ENCODE results near the gene CLDND2.
"Not testable (repeated sequence)": the region's sequence is repeated elsewhere in the genome, so short reads cannot be mapped to it uniquely, and the experiment has no call there.

The CLDND2 gene, protein sequence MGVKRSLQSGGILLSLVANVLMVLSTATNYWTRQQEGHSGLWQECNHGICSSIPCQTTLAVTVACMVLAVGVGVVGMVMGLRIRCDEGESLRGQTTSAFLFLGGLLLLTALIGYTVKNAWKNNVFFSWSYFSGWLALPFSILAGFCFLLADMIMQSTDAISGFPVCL

DNA sequence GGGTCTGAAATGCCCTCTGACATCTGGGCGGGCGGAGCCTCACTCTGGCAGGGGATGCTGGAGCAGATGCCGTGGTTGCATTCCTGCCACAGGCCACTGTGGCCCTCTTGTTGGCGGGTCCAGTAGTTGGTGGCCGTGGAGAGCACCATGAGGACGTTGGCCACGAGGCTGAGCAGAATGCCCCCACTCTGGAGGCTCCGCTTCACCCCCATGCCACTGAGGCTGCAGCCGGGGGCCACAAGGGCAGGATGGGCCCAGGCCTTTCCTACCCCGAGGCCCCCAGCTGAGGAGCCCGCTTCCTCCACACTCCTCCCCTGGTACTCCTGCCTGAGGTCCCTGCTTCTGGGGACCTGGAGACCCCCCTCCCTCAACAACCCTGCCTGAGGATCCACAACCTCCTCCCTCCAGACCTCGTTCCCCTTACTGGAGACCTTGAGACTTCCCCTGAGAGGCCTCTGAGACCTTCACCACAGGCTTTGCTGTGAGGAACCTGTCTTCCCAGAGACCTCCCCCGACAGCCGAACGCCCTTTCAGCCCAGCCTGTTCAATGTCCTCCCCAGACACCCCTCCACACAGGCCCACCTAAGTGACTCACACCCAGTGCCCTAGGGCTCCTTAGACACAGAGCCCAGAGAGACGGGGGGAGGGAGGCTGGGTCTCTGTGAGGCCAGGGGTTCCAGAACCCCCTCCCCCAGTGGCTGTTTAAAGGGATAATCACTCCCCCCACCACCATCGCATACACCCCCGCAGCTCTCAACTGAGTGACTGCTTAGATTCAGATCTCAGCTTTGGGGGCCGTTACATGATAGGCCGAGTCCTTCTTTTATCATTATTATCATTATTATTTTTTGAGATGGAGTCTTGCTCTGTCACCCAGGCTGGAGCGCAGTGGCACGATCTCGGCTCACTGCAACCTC is at the start of gene CLDND2:
Gene CLDND2, minus strand, starts transcription at position 638 of the 917 bp plus-strand sequence. Its CDS starts 426 bp downstream, at position 212.
- DNase-seq (ENCODE audit: low read depth, low spot score), result peak; percentile 49

DNA sequence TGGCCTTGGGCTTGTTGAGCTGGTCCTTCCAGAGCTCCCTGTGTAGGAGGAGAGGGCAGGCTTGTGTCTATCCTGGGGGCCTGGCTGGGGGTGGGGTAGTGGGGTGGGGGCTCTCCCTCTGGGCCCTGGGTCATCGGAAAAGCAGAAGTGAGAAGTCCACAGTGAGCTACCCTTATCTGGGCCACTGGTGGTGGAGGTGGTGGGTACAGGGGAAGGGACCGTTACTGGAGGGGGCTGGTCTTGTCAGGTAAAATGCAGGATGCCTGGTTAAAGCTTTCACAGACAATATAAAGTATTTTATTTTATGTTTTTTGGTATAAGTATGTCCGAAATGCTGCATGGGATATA is 49.0 kb upstream of the CLDND2 start:
- no peak for DNase-seq (ENCODE audit: low read depth, low spot score)

DNA sequence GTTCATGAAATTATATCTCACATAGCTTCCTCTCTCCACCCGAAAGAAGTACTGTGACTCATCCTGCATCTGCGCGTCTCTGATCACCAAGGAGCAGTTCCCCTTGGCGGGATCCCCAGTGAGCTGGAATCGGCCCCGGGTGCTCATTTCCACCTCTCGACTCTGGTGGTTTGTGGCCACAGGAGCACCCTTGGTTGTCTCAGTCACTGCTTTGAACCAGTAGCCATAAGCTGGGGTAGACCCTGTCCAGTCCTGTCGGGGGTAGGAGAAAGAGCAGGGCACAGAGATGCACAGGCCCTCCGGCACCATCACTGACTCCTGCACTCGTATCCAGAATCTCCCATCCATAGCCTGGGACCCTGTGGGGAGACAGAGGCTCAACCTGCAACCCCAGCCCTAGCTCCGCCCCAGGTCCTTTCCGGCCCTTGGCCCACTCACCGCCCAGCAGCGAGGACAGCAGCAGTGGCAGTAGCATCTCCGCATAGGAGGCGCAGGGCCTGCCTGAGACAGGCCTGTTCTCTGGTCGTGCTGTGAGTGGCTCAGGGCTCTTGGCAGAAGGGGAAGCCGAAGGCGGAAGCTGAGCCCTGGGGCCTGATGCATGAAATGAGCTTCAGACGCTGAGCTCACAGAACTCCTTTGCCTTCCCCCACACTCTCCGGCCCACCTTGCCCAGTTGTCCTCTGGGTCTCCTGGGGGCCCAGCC is 48.5 kb upstream of the CLDND2 start, which contains the start of gene SIGLEC10:
Gene SIGLEC10, minus strand, starts transcription at position 536 of the 703 bp plus-strand sequence. Its CDS starts 61 bp downstream, at position 475.
- DNase-seq (ENCODE audit: low read depth, low spot score), result no peak

DNA sequence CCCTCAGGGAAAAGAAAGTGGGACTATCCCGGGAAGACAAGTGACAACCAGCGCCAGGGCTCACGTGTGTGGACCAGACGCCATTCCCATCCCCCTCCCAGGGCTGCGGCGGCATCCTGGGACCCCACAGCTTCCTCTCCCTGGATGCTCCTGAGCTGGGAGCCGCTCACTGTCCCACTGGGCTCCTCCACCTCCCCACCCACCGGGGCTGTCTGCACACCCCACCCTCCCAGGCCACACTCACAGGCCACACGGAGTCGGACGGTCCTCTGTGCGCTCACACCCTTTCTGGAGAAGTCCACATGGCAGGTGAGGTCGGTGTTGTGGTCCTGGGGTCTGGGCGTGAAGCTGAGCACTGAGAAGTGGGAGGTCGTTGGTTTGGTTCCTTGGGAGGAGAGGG is 47.6 kb upstream of the CLDND2 start:
- DNase-seq (ENCODE audit: low read depth, low spot score), result not testable (repeated sequence)

DNA sequence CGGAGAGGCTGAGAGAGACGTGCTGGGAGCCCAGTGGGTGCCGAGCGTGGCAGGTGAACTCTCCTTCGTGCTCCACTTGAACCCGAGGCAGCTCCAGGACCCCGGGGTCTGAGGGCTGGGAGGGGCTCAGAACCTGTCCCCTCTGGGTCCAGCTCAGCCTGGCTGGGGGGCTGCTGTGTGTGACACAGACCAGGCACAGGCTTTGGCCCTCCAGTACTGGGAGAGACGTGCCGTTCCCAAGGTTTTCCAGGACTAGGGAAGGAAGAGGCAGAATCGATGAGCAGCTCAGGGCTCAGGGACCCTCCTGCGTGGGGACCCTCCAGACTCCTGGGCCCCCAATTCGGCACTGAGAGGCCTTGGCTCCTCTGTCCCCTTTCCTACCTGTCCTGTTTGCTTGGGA is 46.4 kb upstream of the CLDND2 start:
- DNase-seq (ENCODE audit: low read depth, low spot score), result no peak

DNA sequence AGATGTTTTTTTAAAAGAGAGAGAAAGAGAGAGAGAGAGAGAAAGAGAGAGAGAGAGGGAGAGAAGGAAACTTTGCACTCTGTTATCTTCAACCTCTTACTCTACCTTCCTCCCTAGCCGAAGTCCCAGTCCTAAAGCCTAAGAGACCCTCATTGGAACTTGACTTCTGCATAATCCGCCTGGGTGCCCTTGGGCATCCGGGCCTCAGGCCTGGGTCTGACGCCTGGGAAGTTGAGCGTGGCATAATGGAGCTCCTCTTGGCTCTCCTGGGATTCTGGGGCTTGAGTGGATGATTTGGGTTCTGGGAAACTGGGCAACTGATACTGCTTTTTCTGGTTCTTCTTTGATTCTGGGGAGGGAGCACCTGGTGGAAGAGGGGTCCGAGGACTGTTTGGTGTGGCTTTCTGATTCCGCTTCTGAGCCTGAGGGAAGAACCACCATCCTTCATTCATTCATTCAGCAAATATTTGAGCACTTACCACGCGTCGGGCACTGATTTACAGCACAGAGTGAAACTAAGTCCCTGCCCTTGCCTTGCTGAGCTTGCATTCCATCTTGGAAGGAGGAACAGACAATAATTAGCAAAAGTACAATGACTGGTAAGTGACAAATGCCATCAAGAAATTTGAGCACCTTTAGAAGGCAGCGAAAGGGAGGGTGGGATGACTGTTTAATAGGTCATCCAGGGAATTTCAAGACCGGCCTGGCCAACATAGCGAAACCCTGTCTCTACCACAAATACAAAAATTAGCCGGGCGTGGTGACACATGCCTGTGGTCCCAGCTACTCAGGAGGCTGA is 42.3 kb upstream of the CLDND2 start:
- DNase-seq (ENCODE audit: low read depth, low spot score), result no peak

DNA sequence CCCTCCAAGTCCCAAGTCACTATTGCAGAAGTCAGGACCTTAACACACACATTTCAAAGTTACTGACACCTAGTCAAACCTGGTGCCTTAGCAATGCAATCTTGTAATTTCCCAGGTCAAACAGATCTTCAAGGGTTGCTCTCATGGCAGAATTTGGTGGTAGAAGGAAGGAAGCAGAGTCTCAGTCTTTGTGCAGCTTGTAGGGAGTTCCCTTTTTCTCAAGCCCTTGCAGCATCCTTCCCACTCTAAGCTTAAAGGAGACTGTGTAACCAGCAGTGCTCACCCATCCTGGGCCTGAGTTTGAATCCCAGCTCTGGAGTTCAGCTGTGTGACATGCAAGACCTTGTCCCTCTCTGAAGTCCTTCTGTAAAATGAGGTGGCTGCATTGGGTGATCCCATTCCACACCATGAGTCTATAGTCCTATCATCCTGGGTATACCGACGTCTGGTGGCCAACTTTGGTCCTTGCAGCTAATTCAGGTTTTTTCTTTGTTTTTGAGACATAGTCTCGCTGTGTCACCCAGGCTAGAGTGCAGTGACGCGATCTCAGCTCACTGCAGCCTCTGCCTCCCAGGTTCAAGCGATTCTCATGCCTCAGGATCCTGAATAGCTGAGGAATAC is 38.8 kb upstream of the CLDND2 start:
- DNase-seq (ENCODE audit: low read depth, low spot score), result peak; percentile 75

DNA sequence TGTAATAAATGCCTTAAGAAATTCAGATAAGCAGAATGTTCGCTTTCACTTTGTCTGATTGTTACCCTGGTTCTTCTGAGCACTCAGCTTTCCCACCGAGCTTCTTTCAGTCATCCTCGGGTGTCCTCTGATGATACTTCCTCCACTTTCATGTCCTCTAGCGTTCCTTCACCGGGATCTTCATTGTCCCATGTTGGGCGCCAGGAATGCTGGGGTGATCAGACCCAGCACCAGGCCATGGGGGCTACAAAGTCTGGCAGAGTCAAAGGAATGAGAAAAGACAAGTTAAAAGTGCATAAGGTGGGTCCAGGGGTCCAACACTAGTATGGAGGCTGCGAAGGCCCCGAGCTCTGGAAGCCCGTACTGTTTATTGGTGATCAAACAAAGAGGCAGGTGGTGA is 33.3 kb upstream of the CLDND2 start:
- no peak for DNase-seq (ENCODE audit: low read depth, low spot score)

DNA sequence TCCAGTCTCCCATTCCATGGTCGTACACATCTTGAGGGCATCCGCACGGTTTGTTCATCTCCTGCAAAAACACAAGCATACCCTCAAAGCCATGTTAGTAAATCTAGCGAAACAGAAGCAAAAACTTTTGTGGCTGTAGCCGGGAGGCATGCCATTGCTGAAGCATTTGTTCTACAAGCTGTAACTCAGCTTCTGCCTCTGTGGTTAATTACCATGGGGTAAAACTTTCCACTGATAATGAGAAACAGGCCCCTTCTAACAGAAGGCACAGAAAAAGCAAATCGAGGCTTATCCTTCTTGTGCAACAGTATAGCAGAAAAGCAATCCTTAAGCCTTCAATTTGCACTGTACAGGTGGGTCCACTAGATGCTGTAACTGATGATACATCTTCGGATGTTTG is 31.1 kb upstream of the CLDND2 start:
- not testable (repeated sequence) for DNase-seq (ENCODE audit: low read depth, low spot score)

DNA sequence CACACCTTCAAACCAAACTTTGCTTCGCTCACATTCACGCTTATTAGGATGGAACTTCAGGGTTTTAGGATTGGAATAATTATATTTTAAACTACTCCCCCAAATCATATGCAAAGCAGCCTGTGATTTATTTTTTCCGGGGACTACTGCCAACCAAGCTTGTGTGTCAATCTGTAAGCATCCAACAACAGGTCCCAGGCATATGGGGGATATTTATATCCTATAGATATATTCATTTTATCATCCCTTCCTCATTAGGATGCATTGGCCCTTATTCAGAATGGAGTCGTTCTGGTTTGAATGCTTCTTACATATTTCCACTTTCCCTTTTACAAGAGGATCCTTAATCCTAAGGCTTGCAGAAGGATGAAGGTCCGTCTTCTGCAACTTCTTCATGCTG is 30.4 kb upstream of the CLDND2 start:
- DNase-seq (ENCODE audit: low read depth, low spot score), result no peak

DNA sequence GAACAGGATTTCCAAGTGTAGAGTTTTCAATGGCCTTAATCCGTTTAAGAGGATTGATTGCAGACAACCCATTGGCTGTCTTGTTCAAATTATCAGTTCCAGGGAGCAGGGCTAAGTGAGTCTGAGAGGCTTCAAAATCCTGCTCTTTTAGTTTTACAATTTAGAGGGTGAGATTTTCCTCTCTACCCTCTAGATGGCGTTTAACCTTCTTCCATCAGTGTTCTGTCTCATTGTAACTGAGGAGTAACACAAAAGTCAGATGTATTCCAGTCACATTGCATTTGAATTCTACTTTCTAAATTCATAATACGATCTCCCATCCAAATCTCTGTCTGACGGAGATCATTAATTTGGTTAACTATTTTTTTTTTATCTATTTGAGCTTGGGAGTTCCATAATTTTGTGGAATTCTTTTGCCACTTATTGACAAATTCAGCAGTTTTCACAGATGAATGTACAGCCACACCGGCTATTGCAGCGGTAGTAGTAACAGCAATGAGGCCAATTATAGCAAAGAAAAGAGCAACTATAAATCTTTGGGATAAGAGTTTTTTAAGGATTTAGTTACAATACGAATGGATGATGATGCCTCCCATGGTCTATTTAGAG is 29.4 kb upstream of the CLDND2 start:
- no peak for DNase-seq (ENCODE audit: low read depth, low spot score)

DNA sequence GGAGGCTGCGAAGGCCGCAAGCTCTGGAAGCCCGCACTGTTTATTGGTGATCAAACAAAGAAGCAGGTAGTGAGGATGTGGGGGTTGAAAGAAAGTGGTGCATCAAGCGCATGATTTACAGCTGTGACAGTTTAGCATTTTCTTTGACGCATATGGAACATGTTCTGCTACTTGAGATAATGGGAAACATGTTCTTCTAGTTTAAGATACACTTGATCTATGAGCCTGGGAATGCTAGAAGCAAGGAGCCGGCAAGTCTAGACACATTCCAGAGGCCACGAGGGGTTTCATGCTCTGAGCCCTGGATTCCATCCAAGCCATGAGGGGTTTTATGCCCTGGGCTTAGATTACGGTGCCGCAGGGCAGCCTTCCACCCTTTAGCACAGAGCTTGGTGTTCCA is 28.6 kb upstream of the CLDND2 start:
- not testable (repeated sequence) for DNase-seq (ENCODE audit: low read depth, low spot score)

DNA sequence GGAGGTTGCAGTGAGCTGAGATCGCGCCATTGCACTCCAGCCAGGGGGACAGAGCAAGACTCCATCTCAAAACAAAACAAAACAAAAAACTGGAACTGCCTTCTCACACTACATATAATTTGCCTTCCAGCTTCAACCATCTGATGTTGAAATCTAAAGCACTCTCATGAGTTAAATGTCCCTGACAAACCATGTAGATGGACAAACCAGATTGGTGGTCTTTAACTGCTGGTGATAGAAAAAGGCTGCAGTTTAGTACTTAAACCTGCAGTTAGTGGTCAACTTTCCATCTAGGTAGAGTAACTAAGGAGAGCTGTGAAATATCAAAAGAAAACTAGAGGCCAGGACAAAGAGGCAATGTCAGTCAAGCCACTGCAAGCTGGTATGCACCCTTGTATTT is 27.4 kb upstream of the CLDND2 start:
- DNase-seq (ENCODE audit: low read depth, low spot score), result no peak

DNA sequence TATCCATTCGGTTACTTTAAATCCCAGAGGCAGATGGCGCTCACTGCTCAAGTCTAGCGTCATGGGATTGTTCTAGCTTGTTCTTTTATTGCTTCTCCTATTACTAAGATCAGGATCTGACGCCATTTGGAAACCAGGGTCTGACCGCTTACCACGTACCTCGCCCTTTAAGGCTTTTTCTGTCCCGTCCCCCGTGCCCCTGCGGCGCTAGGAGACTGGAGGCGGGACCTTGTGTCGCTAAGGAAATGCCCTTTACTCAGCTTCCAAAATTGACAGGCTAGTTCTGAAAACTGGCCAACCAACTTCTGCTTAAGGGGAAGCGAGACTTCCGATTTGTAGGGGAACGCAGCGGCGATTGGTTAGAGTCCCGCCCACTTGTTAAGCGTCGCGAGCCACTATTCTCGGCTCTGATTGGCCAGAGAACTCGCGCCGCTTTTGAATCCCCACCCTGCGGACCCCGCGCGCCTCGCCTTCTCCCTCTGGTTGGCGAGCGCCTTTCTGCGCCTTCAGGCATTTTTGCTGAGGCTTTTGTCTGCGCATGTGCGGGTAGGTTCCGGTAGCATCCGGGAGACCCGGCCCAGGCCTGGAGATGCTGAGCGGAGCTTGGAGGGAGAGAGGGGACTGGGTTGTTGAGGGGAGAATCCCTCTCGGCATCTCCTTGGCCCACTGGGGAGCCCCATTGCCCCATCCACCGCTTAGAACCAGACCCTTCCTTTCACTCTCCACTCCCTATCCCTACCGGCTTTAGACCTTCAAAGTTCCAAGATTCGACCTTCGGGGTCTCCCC is 25.4 kb upstream of the CLDND2 start:
- DNase-seq (ENCODE audit: low read depth, low spot score), result peak; percentile 100

DNA sequence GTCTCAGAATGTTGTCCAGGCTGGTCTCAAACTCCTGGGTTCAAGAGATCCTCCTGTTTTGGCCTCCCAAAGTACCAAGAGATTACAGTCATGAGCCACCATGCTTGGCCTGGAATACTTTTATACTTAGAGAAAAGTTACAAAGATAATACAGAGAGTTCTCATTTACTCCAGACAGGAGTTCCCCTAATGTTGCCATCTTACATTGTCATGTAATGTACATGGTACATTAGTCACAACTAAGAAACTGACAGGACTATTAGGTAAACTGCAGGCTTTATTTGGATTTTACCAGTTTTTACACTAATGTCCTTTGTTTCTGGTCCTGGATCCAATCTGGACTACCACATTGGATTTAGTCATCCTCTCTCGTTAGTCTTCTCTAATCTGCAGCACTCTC is 23.9 kb upstream of the CLDND2 start:
- no peak for DNase-seq (ENCODE audit: low read depth, low spot score)

DNA sequence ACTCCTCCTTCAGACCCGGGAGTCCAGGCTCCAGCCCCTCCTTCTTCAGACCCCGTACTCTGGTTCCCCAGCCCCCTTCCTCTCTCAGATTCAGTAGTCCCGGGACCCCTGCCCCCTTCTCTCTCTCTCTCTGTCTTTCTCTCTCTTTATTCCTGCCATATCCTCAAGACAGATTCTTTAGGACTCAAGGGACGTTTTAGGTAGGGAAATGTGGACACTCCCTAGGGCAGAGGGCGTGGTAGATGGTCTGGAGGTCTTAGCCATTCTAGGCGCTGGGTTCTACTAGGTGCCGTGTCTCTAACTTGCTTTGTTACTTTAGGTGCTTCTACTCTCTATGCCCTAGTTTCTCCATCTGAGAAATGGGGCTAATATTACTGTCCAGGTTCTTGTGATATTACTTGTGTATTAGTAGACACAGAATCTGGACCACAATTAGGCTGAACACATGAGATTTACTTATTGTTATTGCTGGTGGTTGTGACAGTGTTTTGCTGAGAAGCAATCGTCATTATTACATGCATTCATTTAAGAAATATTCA is 22.3 kb upstream of the CLDND2 start:
- no peak for DNase-seq (ENCODE audit: low read depth, low spot score)

DNA sequence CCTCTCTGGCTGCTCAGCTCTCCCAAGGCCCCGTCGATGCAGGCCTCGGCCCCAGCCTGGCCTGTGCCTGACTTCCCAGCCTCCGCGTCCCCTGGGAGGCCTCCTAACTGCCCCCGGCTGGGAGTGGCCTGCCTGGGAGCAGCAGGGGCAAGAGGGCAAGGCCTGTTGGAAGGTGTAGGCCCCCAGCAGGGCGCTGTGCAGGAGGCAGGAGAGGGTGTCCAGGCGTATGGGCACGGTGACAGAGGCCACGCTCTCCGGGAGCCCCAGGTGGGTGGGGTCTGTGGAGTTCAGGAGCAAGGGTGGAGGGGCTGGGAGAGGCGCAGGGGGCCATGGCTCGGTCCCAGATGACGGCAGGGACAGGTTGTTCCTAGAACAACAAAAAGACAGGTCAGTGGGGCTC is 20.3 kb upstream of the CLDND2 start:
- no peak for DNase-seq (ENCODE audit: low read depth, low spot score)

DNA sequence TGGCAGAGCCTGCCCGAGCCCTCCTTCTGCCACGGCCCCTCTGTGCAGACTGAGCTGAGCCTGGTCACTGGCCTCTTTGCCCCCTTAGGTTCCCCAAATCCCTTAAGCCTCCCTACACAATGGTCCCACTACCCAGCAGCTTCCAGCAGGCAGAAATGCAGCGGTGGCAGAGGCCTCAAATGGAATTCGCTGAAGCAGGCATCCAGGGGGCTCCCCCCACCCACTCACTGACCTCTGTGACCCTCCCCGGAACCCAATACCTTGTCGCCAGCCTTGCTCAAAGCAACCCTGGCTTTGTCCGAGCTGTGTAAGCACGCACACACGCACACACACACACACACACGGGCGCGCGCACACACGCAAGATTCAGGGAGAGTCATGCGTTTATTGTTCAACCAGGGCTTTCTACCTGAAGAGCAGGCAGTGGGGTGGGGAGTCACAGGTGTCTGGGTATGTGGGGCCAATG is 19.2 kb upstream of the CLDND2 start, which contains the start of gene LIM2:
Gene LIM2, minus strand, starts transcription at position 51 of the 466 bp plus-strand sequence. CDS start 531 bp downstream, outside the sequence.
- no peak for DNase-seq (ENCODE audit: low read depth, low spot score)

DNA sequence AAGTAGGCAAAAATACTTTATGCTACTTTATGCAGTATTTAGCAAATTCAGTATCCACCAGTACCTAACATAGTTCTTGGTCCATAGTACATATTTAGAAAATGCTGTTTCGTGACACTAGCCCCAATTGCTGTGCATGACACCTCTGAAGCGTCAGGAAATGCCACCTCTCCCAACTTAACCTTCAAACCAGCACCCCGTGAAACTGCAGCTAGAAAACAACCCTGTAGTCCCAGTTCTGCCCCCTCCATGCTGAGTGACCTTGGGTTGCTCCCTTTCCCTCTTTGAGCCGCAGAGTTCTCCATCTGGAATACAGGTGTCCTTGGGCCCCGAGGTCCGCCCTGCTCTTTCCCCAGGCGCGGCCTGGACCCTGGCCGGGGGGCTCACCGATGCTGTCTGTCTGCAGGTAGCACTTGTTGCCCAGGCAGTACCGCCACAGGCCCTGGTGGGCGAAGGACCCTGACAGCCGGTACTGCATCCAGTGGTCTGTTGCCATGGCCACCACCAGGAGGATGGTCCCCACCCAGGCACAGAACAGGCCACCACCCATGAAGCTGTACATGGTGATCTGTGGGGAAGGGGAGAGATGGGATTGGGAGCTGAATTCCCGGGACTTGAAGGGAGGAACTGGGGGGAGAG is 18.2 kb upstream of the CLDND2 start:
- no peak for DNase-seq (ENCODE audit: low read depth, low spot score)

Data from ELF-1 (cell line).